Neural cell (in vitro differentiated cells): Measurements from ENCODE around the gene FCRLA.

Experiments
- EP300 ChIP-seq: fragments of 450-650 bp; conservative IDR thresholded peaks from 2 replicates; pipeline ENCODE4 v1.6.1; 2014; ENCODE audit warnings: antibody characterized with exemption, mild to moderate bottlenecking, moderate library complexity; ENCODE audit not compliant: poor library complexity, severe bottlenecking
- EZH2 ChIP-seq: fragments of 200-600, 300-800 bp; shearing (Covaris generic), sonication (generic); IDR thresholded peaks from 2 replicates; pipeline ENCODE4 v1.6.1; 2014; ENCODE audit warnings: antibody characterized with exemption, low read length, borderline replicate concordance, mild to moderate bottlenecking; ENCODE audit not compliant: insufficient read depth, poor library complexity, severe bottlenecking
- MXI1 ChIP-seq: fragments of 450-650 bp; conservative IDR thresholded peaks from 2 replicates; pipeline ENCODE4 v1.6.1; 2014; ENCODE audit warnings: antibody characterized with exemption, mild to moderate bottlenecking; ENCODE audit not compliant: poor library complexity, severe bottlenecking
- POLR2AphosphoS5 ChIP-seq: IDR thresholded peaks from 2 replicates; pipeline ENCODE4 v1.6.1; 2012
- RAD21 ChIP-seq: fragments of 450-650 bp; conservative IDR thresholded peaks from 2 replicates; pipeline ENCODE4 v1.6.1; 2014; ENCODE audit warnings: antibody characterized with exemption, mild to moderate bottlenecking, moderate library complexity
- SMC3 ChIP-seq: fragments of 450-650 bp; conservative IDR thresholded peaks from 2 replicates; pipeline ENCODE4 v1.6.1; 2014; ENCODE audit warnings: antibody characterized with exemption, mild to moderate bottlenecking, moderate library complexity; ENCODE audit not compliant: poor library complexity
- TAF1 ChIP-seq: IDR thresholded peaks from 2 replicates; pipeline ENCODE4 v1.6.1; 2012; ENCODE audit warnings: low read depth
- TF ChIP-seq, protein P1 (sequence below): fragments of 450-650 bp; IDR thresholded peaks from 2 replicates; pipeline ENCODE4 v1.5.1; 2014; ENCODE audit warnings: antibody characterized with exemption, mild to moderate bottlenecking, moderate library complexity; ENCODE audit not compliant: poor library complexity, severe bottlenecking
- TF ChIP-seq, protein P2 (sequence below): IDR thresholded peaks from 2 replicates; pipeline ENCODE4 v1.6.1; 2012; ENCODE audit warnings: borderline replicate concordance

- TF ChIP-seq, protein P1, sequence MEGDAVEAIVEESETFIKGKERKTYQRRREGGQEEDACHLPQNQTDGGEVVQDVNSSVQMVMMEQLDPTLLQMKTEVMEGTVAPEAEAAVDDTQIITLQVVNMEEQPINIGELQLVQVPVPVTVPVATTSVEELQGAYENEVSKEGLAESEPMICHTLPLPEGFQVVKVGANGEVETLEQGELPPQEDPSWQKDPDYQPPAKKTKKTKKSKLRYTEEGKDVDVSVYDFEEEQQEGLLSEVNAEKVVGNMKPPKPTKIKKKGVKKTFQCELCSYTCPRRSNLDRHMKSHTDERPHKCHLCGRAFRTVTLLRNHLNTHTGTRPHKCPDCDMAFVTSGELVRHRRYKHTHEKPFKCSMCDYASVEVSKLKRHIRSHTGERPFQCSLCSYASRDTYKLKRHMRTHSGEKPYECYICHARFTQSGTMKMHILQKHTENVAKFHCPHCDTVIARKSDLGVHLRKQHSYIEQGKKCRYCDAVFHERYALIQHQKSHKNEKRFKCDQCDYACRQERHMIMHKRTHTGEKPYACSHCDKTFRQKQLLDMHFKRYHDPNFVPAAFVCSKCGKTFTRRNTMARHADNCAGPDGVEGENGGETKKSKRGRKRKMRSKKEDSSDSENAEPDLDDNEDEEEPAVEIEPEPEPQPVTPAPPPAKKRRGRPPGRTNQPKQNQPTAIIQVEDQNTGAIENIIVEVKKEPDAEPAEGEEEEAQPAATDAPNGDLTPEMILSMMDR, result no peak
- no peak for TF ChIP-seq TAF1
- TF ChIP-seq SMC3, result no peak
- no peak for TF ChIP-seq EZH2
- TF ChIP-seq, protein P2, sequence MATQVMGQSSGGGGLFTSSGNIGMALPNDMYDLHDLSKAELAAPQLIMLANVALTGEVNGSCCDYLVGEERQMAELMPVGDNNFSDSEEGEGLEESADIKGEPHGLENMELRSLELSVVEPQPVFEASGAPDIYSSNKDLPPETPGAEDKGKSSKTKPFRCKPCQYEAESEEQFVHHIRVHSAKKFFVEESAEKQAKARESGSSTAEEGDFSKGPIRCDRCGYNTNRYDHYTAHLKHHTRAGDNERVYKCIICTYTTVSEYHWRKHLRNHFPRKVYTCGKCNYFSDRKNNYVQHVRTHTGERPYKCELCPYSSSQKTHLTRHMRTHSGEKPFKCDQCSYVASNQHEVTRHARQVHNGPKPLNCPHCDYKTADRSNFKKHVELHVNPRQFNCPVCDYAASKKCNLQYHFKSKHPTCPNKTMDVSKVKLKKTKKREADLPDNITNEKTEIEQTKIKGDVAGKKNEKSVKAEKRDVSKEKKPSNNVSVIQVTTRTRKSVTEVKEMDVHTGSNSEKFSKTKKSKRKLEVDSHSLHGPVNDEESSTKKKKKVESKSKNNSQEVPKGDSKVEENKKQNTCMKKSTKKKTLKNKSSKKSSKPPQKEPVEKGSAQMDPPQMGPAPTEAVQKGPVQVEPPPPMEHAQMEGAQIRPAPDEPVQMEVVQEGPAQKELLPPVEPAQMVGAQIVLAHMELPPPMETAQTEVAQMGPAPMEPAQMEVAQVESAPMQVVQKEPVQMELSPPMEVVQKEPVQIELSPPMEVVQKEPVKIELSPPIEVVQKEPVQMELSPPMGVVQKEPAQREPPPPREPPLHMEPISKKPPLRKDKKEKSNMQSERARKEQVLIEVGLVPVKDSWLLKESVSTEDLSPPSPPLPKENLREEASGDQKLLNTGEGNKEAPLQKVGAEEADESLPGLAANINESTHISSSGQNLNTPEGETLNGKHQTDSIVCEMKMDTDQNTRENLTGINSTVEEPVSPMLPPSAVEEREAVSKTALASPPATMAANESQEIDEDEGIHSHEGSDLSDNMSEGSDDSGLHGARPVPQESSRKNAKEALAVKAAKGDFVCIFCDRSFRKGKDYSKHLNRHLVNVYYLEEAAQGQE, result no peak
- TF ChIP-seq POLR2AphosphoS5, result no peak
- TF ChIP-seq RAD21, result no peak
- TF ChIP-seq MXI1, result no peak
- TF ChIP-seq EP300, result no peak
Observed at GRCh38 chr1:161731981-161732718, 25.1 kb downstream of the FCRLA start.
